Mesenchymal stem cell (in vitro differentiated cells and primary cell): ENCODE measurements around the gene EVC.

ENCODE experiments used
- DNase-seq: peaks from one replicate; pipeline ENCODE4 v3.0.0-alpha.2; 2013
- H2AFZ ChIP-seq: one replicate; pipeline ENCODE4 v1.6.1; 2013; ENCODE audit warnings: low read depth, mild to moderate bottlenecking, control low read depth, inconsistent platforms, low read length, moderate library complexity
- H2AK5ac ChIP-seq: 2 replicates; pipeline ENCODE4 v1.6.1; 2013; ENCODE audit warnings: low read length, moderate library complexity, mild to moderate bottlenecking, inconsistent platforms; ENCODE audit not compliant: severe bottlenecking
- H2BK120ac ChIP-seq: one replicate; pipeline ENCODE4 v1.6.1; 2013; ENCODE audit warnings: low read depth, mild to moderate bottlenecking, inconsistent platforms, low read length, moderate library complexity
- H2BK12ac ChIP-seq, 2 experiments: one replicate each; pipeline ENCODE4 v1.6.1; 2013; ENCODE audit warnings: inconsistent platforms in 2 of 2, low read length in 2 of 2, mild to moderate bottlenecking in 2 of 2, moderate library complexity in 2 of 2, control low read depth in 1 of 2
- H2BK15ac ChIP-seq: one replicate; pipeline ENCODE4 v1.6.1; 2013; ENCODE audit warnings: mild to moderate bottlenecking, low read depth, inconsistent platforms; ENCODE audit not compliant: poor library complexity, severe bottlenecking
- H2BK5ac ChIP-seq: 2 replicates; pipeline ENCODE4 v1.6.1; 2013; ENCODE audit warnings: low read depth, mild to moderate bottlenecking, low read length, control low read depth, inconsistent platforms; ENCODE audit not compliant: poor library complexity, severe bottlenecking
- H3K14ac ChIP-seq, 2 experiments: one replicate each; pipeline ENCODE4 v1.6.1; 2013; ENCODE audit warnings: inconsistent platforms in 2 of 2, low read length in 2 of 2, control low read depth in 1 of 2, mild to moderate bottlenecking in 1 of 2, moderate library complexity in 1 of 2
- H3K18ac ChIP-seq, 2 experiments: one replicate each; pipeline ENCODE4 v1.6.1; 2013; ENCODE audit warnings: inconsistent platforms in 2 of 2, low read length in 2 of 2, control low read depth in 1 of 2, low read depth in 1 of 2, mild to moderate bottlenecking in 1 of 2
- H3K23ac ChIP-seq, 2 experiments: one replicate each; pipeline ENCODE4 v1.6.1; 2013; ENCODE audit warnings: inconsistent platforms in 2 of 2, low read length in 2 of 2, mild to moderate bottlenecking in 2 of 2, moderate library complexity in 2 of 2, control low read depth in 1 of 2
- H3K27ac ChIP-seq: 2 replicates; pipeline ENCODE4 v1.5.1; 2013; ENCODE audit warnings: mild to moderate bottlenecking, moderate library complexity, low read length, control low read depth, inconsistent platforms; ENCODE audit not compliant: poor library complexity, severe bottlenecking
- H3K27me3 ChIP-seq, 2 experiments: 2 replicates each; pipeline versions ENCODE4 v1.6.1 to v1.7.0; 2013; ENCODE audit warnings: low read length in 2 of 2, mild to moderate bottlenecking in 2 of 2, moderate library complexity in 2 of 2, control low read depth in 1 of 2, inconsistent platforms in 1 of 2; ENCODE audit not compliant: control insufficient read depth in 1 of 2, insufficient read depth in 1 of 2
- H3K36me3 ChIP-seq, 2 experiments: 2 replicates each; pipeline versions ENCODE4 v1.6.1 to v1.7.0; 2013; ENCODE audit warnings: low read length in 2 of 2, control low read depth in 1 of 2, inconsistent platforms in 1 of 2, low read depth in 1 of 2, mild to moderate bottlenecking in 1 of 2; ENCODE audit not compliant: insufficient read depth in 2 of 2, control insufficient read depth in 1 of 2
- H3K4ac ChIP-seq, 2 experiments: one replicate each; pipeline ENCODE4 v1.6.1; 2013; ENCODE audit warnings: inconsistent platforms in 2 of 2, low read length in 2 of 2, mild to moderate bottlenecking in 2 of 2, moderate library complexity in 2 of 2, control low read depth in 1 of 2, low read depth in 1 of 2
- H3K4me1 ChIP-seq: 2 replicates; pipeline ENCODE4 v1.6.1; 2013; ENCODE audit warnings: low read depth, low read length, control low read depth; ENCODE audit not compliant: control insufficient read depth, insufficient read depth
- H3K4me2 ChIP-seq: 2 replicates; pipeline ENCODE4 v1.6.1; 2013; ENCODE audit warnings: low read length, mild to moderate bottlenecking, inconsistent platforms; ENCODE audit not compliant: poor library complexity, severe bottlenecking
- H3K4me3 ChIP-seq, 2 experiments: 2 replicates each; pipeline versions ENCODE4 v1.5.1 to v1.7.0; 2013; ENCODE audit warnings: low read length in 2 of 2, mild to moderate bottlenecking in 2 of 2, control low read depth in 1 of 2, low read depth in 1 of 2; ENCODE audit not compliant: insufficient read depth in 1 of 2
- H3K79me1 ChIP-seq: replicated peaks from 2 replicates; pipeline ENCODE4 v1.6.1; 2013; ENCODE audit warnings: mild to moderate bottlenecking, control low read depth, low read length, inconsistent platforms; ENCODE audit not compliant: poor library complexity, severe bottlenecking
- H3K9ac ChIP-seq: 2 replicates; pipeline ENCODE4 v1.7.0; 2013; ENCODE audit warnings: mild to moderate bottlenecking, low read length, moderate library complexity
- H3K9me3 ChIP-seq: 2 replicates; pipeline ENCODE4 v1.7.0; 2013; ENCODE audit warnings: mild to moderate bottlenecking, low read length; ENCODE audit not compliant: control insufficient read depth
- H4K8ac ChIP-seq: one replicate; pipeline ENCODE4 v1.6.1; 2013; ENCODE audit warnings: inconsistent platforms, mild to moderate bottlenecking, low read length, moderate library complexity
- H4K91ac ChIP-seq: one replicate; pipeline ENCODE4 v1.6.1; 2013; ENCODE audit warnings: mild to moderate bottlenecking, low read length, inconsistent platforms
- WGBS: methylation state at CpG from one replicate; pipeline ENCODE4 v1.1.7; 2013; ENCODE audit warnings: mixed read lengths; 5-methylcytosine and 5-hydroxymethylcytosine counted together

Gene EVC

DNA sequence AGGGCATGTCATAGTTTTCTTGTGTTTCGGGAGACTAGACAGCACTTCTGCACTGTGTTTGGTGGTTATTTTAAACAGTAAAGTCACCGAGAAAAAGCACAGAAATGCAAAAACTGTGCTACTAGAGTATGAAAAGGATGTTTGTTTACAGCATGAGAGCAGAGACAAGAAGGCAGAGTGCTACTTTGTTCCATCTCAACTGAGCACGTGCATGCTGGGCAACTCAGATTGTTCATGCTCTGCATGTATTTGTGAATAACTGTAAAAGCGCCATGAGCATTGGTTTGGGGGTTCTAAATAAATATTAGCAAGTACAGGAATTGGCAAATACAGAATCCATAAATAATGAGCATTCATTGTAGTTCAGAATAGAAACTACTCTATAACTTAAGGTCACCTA, 7.4 kb downstream of the EVC start:
- H3K27me3 ChIP-seq = no peaks in the 10 kb centered on the region
- peak; percentile 21 for DNase-seq
- H3K9ac ChIP-seq = no peak overlapping the region
- WGBS = 41% methylated on average over 3 of the region's 4 CpGs
- no peak overlapping the region for H3K18ac ChIP-seq
- no peak overlapping the region for H2AFZ ChIP-seq
- no peak overlapping the region for H2BK12ac ChIP-seq
- H3K23ac ChIP-seq = no peak overlapping the region
- H3K4me2 ChIP-seq = no peak overlapping the region
- H2BK5ac ChIP-seq = no peak overlapping the region
- H3K4me3 ChIP-seq = no peak overlapping the region
- peaks cover 34% of the 10 kb centered on the region for H3K4me1 ChIP-seq
- H3K79me1 ChIP-seq = peaks cover 28% of the 10 kb centered on the region
- no peak overlapping the region for H4K91ac ChIP-seq
- no peak overlapping the region for H2BK120ac ChIP-seq
- H2AK5ac ChIP-seq = no peak overlapping the region
- H4K8ac ChIP-seq = no peak overlapping the region
- no peak overlapping the region for H3K27ac ChIP-seq
- no peak overlapping the region for H2BK15ac ChIP-seq
- peaks cover 7% of the 10 kb centered on the region for H3K9me3 ChIP-seq
- H3K36me3 ChIP-seq = peaks cover 16 to 77% of the 10 kb centered on the region in 2 experiments
- H3K4ac ChIP-seq = no peak overlapping the region
- no peak overlapping the region for H3K14ac ChIP-seq

DNA sequence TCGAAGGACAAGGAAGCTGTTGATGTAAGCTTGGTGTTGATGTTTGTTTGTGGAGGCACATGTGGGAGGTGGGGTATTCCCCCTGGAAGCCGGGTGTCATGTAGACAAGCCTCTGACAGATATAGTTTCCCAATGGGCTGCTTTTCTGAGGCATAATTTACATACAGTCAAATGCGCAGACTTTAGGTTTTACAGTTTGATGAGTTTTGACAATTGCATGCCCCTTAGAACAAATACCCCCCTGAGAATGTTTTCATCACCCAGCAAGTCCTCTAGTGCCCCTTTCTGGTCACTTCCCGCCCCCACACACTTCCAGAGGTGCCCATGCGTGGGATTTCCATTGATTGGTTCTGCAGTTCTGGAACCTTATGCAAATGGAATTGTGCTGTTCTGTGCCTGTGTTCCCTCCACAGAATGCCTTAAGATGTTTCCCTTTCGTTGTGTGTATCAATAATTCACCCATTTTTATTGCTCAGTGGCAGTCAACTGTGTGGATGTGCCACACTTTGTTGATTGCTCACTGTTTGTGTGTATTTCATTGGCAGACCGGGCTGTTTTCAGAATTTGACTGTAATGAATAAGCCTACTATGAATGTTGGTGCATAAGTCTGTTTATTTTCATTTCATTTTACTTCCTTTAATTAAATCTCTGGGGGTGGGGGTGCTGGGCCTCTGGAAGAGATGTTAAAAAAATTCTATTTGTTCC, 8.5 kb downstream of the EVC start:
- Histone ChIP-seq H3K4me2 (no peak overlapping the region), H2BK15ac (no peak overlapping the region), H3K27ac (no peak overlapping the region), H4K8ac (no peak overlapping the region), H2BK5ac (no peak overlapping the region), H3K18ac (no peak overlapping the region), H3K9me3 (peaks cover 7% of the 10 kb centered on the region), H3K4me3 (no peak overlapping the region), H3K14ac (no peak overlapping the region), H3K79me1 (peaks cover 25% of the 10 kb centered on the region), H2BK12ac (no peak overlapping the region), H2AFZ (no peak overlapping the region), H3K27me3 (no peaks in the 10 kb centered on the region), H3K4me1 (peaks cover 42% of the 10 kb centered on the region), H3K9ac (no peak overlapping the region), H2AK5ac (peak overlapping the region; percentile 81), H4K91ac (no peak overlapping the region), H3K4ac (no peak overlapping the region), H3K23ac (no peak overlapping the region), H2BK120ac (no peak overlapping the region), H3K36me3 (peaks cover 16 to 80% of the 10 kb centered on the region in 2 experiments)
- no peak for DNase-seq
- WGBS = 94% methylated on average over 6 of the region's 7 CpGs

DNA sequence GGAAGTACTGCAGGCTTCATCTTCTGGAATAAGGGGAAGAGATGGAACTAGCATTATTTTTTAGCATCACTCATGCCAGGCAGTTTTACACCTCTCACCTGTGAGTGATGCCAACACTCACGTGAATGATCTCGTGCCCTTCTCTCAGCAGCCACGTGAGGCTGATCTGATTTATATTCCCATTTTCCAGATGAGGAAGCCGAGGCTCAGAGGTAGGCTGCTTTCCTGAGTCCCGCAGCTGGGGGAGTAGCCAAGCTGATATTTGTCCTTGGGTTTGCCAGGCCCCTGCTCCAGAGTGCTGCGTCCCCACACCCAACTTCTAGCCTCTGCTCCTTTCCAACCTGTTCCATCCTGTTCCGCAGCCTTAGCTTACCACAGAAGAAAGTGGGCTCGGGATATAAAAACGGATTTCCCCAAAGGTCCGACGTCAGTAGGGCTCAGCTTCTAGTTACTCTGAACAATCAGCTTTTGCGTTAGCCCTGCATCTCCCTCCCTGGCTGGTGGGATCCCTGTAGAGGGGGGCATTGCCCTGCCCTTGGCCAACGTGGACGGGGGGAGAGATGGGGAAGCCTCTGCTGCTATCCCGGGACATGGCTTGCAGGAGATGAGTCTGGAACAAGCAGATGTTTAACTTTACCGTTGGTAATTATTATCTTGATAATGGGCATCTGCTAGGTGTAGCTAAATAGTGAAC, 9.3 kb downstream of the EVC start:
- Histone ChIP-seq H2BK120ac (no peak overlapping the region), H4K8ac (no peak overlapping the region), H3K9me3 (peaks cover 2% of the 10 kb centered on the region), H3K27ac (no peak overlapping the region), H3K4ac (no peak overlapping the region), H3K14ac (no peak overlapping the region), H3K4me1 (peaks cover 43% of the 10 kb centered on the region), H3K27me3 (no peaks in the 10 kb centered on the region), H3K23ac (no peak overlapping the region), H2AFZ (no peak overlapping the region), H2BK12ac (no peak overlapping the region), H2AK5ac (peak overlapping the region; percentile 81), H2BK15ac (no peak overlapping the region), H3K18ac (no peak overlapping the region), H2BK5ac (no peak overlapping the region), H3K9ac (no peak overlapping the region), H3K4me3 (no peak overlapping the region), H3K79me1 (peaks cover 24% of the 10 kb centered on the region), H4K91ac (no peak overlapping the region), H3K4me2 (no peak overlapping the region), H3K36me3 (peaks cover 16 to 78% of the 10 kb centered on the region in 2 experiments)
- no peak for DNase-seq
- 91% methylated on average over 16 of the region's 16 CpGs for WGBS

DNA sequence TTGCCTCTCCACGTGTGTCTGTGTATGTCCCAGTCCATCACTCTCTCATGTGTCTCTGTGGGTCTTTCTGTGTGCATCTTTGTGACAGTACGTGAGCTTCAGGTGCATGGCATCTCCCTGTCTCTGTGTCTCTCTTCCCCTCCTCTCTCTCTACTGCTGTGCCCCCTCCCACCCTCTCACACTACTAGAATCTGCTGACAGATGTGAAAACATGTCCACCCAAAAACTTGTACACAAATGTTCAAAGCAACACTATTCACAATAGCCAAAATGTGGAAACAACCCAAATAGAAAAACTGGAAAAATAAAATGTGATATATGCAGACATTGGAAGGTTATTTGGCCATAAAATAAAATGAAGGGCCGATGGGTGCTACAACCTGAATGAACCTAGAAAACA, 10.0 kb downstream of the EVC start:
- Histone ChIP-seq H3K14ac (peak overlapping the region in 1 of 2 experiments; percentile 55), H3K4me2 (no peak overlapping the region), H2BK12ac (peak overlapping the region in 1 of 2 experiments; percentile 38), H2AFZ (no peak overlapping the region), H3K4ac (no peak overlapping the region), H4K8ac (no peak overlapping the region), H2BK5ac (no peak overlapping the region), H3K36me3 (peaks cover 19 to 78% of the 10 kb centered on the region in 2 experiments), H3K79me1 (peaks cover 25% of the 10 kb centered on the region), H3K9ac (no peak overlapping the region), H3K9me3 (no peaks in the 10 kb centered on the region), H3K18ac (no peak overlapping the region), H3K27me3 (no peaks in the 10 kb centered on the region), H2BK15ac (no peak overlapping the region), H3K4me1 (peaks cover 43% of the 10 kb centered on the region), H2AK5ac (peak overlapping the region; percentile 98), H2BK120ac (no peak overlapping the region), H3K23ac (no peak overlapping the region), H4K91ac (no peak overlapping the region), H3K27ac (peak overlapping the region; percentile 45), H3K4me3 (peak overlapping the region in 1 of 2 experiments; percentile 26)
- DNase-seq = no peak
- WGBS = 98% methylated on average over 3 of the region's 3 CpGs
